Breast epithelium (tissue), 3 donors: Measurements from ENCODE around the gene C11orf68.

Experiments used
- CTCF ChIP-seq, 3 donors: fragments of 450-650 bp; IDR thresholded peaks; one replicate each; pipeline ENCODE4 v1.5.1; 2016 to 2017; ENCODE audit warnings: antibody characterized with exemption in 3 of 3, mild to moderate bottlenecking in 3 of 3, moderate library complexity in 3 of 3
- POLR2AphosphoS5 ChIP-seq, 3 donors: sonication (generic); formaldehyde crosslinking; IDR thresholded peaks; one replicate each; pipeline ENCODE4 v1.6.1; 2017; ENCODE audit warnings: antibody characterized with exemption in 3 of 3

GRCh38 chr11:65961267-65962140 lies 42.6 kb upstream of the C11orf68 start, which contains the start of gene SART1:
- TF ChIP-seq CTCF (IDR thresholded peaks at IDR 0.05) (no peak), POLR2AphosphoS5 (IDR thresholded peaks at IDR 0.05) (peak; percentile 77 to 93 (median 79))
